Sigmoid colon (tissue), 7 donors: ENCODE measurements around the gene ZNF48. TPM values are rescaled to one million over a fixed set of nuclear protein-coding genes. Genes with fewer than 3 reads are reported as not detected.

ENCODE experiments used
- DNase-seq: peaks from one replicate; pipeline ENCODE4 v3.0.0-alpha.2; 2019
- H3K27ac ChIP-seq, 4 donors: fragments of 200-600 bp; sonication (generic); one replicate each; pipeline ENCODE4 v1.5.1; 2016 to 2019; ENCODE audit warnings: mild to moderate bottlenecking in 1 of 4
- H3K27me3 ChIP-seq, 3 donors: fragments of 200-600 bp; sonication (generic); one replicate each; pipeline ENCODE4 v1.5.1; 2019; ENCODE audit warnings: mild to moderate bottlenecking in 1 of 3
- H3K36me3 ChIP-seq, 4 donors: fragments of 200-600 bp; sonication (generic); one replicate each; pipeline ENCODE4 v1.5.1; 2016 to 2019
- H3K4me1 ChIP-seq, 4 donors: fragments of 200-600 bp; sonication (generic); one replicate each; pipeline ENCODE4 v1.5.1; 2017 to 2019
- H3K4me3 ChIP-seq, 4 donors: fragments of 200-600 bp; sonication (generic); one replicate each; pipeline ENCODE4 v1.5.1; 2017 to 2019; ENCODE audit warnings: mild to moderate bottlenecking in 2 of 4, moderate library complexity in 1 of 4
- H3K9me3 ChIP-seq, 4 donors: fragments of 200-600 bp in 3 of 4; sonication (generic) in 3 of 4; one replicate each; pipeline versions ENCODE4 v1.5.1 to v1.6.1; 2013 to 2019
- EP300 ChIP-seq, 4 donors: sonication (generic); formaldehyde crosslinking; IDR thresholded peaks; one replicate each; pipeline ENCODE4 v1.6.1; 2017; ENCODE audit warnings: antibody characterized with exemption in 4 of 4
- POLR2A ChIP-seq, 2 donors: fragments of 450-650 bp; IDR thresholded peaks; one replicate each; pipeline ENCODE4 v1.6.1; 2016; ENCODE audit warnings: antibody characterized with exemption in 2 of 2, mild to moderate bottlenecking in 2 of 2, moderate library complexity in 2 of 2
- POLR2AphosphoS5 ChIP-seq, 4 donors: sonication (generic); formaldehyde crosslinking; IDR thresholded peaks; one replicate each; pipeline ENCODE4 v1.6.1; 2017; ENCODE audit warnings: antibody characterized with exemption in 4 of 4
- whole genome bisulfite sequencing, 2 donors: extraction: QIAGEN DNeasy Blood & Tissue Kit; methylation state at CpG; one replicate each; pipeline ENCODE4 v1.1.7; 2013; 5-methylcytosine and 5-hydroxymethylcytosine counted together
- intact Hi-C: fragments of 100-400 bp; cut with DNase I; formaldehyde crosslinking; loops from one replicate; pipeline ENCODE4 v1.15.1; 2023
- polyA plus RNA-seq, 3 donors: library from polyadenylated mRNA; stranded (reverse); fragments of 200-250 nt; gene quantifications; one replicate each; pipeline ENCODE4 v1.2.3, GENCODE V29; 2013
- total RNA-seq, 4 donors: library from RNA; depleted of rRNA; stranded (reverse); fragments of >200 nt; gene quantifications; one replicate each; pipeline ENCODE4 v1.1.0, GENCODE V29; 2016
- TF ChIP-seq, protein P1 (sequence below), 4 experiments: fragments of 450-650 bp in 3 of 4; fragments of 200-600 bp in 1 of 4; IDR thresholded peaks; one replicate each; pipeline ENCODE4 v1.5.1; 2016 to 2019; ENCODE audit warnings: antibody characterized with exemption in 4 of 4, mild to moderate bottlenecking in 3 of 4, moderate library complexity in 2 of 4
- donor health status: healthy with polysubstance abuse.
- donor health status: Bipolar disorder and iron deficiency.
- donor health status: healthy.

Gene ZNF48
- total and polyA plus RNA-seq, 7 donors, result 2.4 to 12.8 (median 8.1) TPM

DNA sequence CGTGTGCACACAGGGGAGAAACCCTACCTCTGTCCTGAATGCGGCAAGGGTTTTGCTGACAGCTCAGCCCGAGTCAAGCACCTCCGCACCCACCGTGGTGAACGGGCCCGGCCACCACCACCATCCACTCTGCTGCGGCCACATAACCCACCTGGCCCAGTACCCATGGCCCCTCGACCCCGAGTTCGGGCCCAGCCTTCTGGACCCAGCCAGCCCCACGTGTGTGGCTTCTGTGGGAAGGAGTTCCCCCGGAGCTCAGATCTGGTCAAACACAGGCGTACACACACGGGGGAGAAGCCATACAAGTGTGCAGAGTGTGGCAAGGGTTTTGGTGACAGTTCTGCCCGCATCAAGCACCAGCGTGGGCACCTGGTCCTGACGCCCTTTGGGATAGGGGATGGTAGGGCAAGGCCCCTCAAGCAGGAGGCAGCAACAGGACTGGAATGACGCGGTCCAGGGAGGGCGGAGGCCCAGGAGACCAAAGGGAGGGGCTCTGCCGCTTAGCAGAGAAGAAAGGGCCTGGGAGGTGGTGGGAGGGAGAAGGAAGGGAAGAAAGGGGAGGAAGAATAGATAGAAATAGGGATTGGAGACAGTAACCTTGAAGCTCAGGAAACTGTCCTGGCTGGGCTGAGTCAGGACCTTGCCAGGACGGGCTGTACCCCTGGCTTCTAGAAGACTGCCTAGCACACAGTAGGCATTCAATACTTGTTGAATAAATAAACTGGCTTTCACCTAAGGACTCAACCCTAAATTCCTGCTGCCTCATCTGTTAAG is 3.6 kb downstream of the ZNF48 start:
- no peak for DNase-seq
- H3K27ac ChIP-seq, result peak overlapping the region; percentile 83 to 96 (median 92)
- H3K27me3 ChIP-seq, result no peaks in the 10 kb centered on the region
- peaks cover 0 to 50% (median 46%) of the 10 kb centered on the region in 4 donors for H3K4me1 ChIP-seq
- peaks cover 10 to 19% (median 12%) of the 10 kb centered on the region in 4 donors for H3K36me3 ChIP-seq
- H3K4me3 ChIP-seq, result no peak overlapping the region
- TF ChIP-seq POLR2AphosphoS5 (IDR thresholded peaks at IDR 0.05), result no peak
- TF ChIP-seq, protein P1, sequence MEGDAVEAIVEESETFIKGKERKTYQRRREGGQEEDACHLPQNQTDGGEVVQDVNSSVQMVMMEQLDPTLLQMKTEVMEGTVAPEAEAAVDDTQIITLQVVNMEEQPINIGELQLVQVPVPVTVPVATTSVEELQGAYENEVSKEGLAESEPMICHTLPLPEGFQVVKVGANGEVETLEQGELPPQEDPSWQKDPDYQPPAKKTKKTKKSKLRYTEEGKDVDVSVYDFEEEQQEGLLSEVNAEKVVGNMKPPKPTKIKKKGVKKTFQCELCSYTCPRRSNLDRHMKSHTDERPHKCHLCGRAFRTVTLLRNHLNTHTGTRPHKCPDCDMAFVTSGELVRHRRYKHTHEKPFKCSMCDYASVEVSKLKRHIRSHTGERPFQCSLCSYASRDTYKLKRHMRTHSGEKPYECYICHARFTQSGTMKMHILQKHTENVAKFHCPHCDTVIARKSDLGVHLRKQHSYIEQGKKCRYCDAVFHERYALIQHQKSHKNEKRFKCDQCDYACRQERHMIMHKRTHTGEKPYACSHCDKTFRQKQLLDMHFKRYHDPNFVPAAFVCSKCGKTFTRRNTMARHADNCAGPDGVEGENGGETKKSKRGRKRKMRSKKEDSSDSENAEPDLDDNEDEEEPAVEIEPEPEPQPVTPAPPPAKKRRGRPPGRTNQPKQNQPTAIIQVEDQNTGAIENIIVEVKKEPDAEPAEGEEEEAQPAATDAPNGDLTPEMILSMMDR (IDR thresholded peaks at IDR 0.05), result no peak
- no peak for TF ChIP-seq POLR2A (IDR thresholded peaks at IDR 0.05)
- TF ChIP-seq EP300 (IDR thresholded peaks at IDR 0.05), result no peak
- intact Hi-C loops, result no loop called here
- H3K9me3 ChIP-seq, result no peaks in the 10 kb centered on the region
- WGBS, 2 donors, result 84 to 86% methylated on average over 23 of the region's 23 CpGs

- Histone ChIP-seq H3K27ac (peak overlapping the region; percentile 83 to 96 (median 92)), H3K4me1 (peaks cover 0 to 44% (median 39%) of the 10 kb centered on the region in 4 donors), H3K27me3 (no peaks in the 10 kb centered on the region), H3K4me3 (peak overlapping the region; percentile 34 to 61 (median 60)), H3K36me3 (peaks cover 10 to 19% (median 12%) of the 10 kb centered on the region in 4 donors), H3K9me3 (no peaks in the 10 kb centered on the region)
- DNase-seq, result no peak
- no peak for TF ChIP-seq EP300 (IDR thresholded peaks at IDR 0.05)
- TF ChIP-seq POLR2AphosphoS5 (IDR thresholded peaks at IDR 0.05), result no peak
- TF ChIP-seq, protein P1 (IDR thresholded peaks at IDR 0.05), result no peak
- no peak for TF ChIP-seq POLR2A (IDR thresholded peaks at IDR 0.05)
- intact Hi-C loops, result no loop called here
- 20 to 23% methylated on average over 12 of the region's 12 CpGs for WGBS, 2 donors
These were observed 4.4 kb downstream of the ZNF48 start for GRCh38 chr16:30399435-30400186.

DNA sequence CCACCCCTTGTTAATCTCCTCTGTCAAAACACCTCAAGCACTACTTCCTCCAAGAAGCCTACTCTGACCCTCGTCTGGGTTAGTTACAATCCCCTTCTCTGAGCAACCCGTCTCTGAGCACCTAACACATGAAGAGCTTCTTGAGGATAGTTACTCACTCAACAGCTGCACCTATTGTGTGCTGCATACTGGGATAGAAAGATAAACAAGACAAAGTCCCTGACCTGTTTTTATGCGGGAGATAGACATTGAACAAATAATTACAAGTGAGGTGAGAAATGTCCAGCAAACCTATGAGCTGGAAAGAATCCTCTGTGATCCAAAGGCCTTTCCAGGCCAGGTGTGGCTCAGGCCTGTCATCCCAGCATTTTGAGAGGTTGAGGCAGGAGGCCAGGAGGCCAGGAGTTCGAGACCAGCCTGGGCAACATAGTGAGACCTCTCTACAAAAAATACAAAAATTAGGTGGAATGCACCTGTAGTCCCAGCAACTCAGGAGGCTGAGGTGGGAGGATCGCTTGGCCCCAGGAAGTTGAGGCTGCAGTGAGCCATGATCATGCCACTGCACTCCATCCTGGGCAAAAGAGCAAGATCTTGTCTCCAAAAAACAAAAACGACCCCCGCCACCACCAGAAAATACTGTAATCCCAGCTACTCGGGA is 6.7 kb downstream of the ZNF48 start:
- Histone ChIP-seq H3K4me1 (peaks cover 0 to 35% (median 30%) of the 10 kb centered on the region in 4 donors), H3K27me3 (no peaks in the 10 kb centered on the region), H3K4me3 (no peak overlapping the region), H3K36me3 (peaks cover 10 to 19% (median 12%) of the 10 kb centered on the region in 4 donors), H3K9me3 (no peaks in the 10 kb centered on the region), H3K27ac (peak overlapping the region in 3 of 4 donors; percentile 89 to 96 (median 94))
- TF ChIP-seq POLR2AphosphoS5 (IDR thresholded peaks at IDR 0.05), result no peak
- no peak for TF ChIP-seq EP300 (IDR thresholded peaks at IDR 0.05)
- TF ChIP-seq, protein P1 (IDR thresholded peaks at IDR 0.05), result no peak
- no peak for TF ChIP-seq POLR2A (IDR thresholded peaks at IDR 0.05)
- 58 to 80% methylated on average over 8 of the region's 8 CpGs for WGBS, 2 donors
- no peak for DNase-seq
- intact Hi-C loops, result no loop called here

DNA sequence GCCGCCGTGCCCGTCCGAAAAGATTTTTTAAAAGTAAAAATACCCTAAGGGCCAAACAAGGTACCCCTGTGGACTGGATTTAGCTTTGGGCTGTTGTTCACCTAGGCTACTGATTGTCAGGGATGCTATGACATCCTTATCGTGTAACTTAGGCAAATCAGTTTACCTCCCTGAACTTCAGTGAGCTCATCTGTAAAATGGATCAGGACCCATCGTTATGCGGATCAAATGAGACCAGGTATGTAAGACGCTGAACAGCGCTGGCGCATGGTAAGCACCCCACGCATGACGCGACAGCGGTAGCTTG is 11.5 kb downstream of the ZNF48 start:
- Histone ChIP-seq H3K27ac (peak overlapping the region; percentile 81 to 97 (median 90)), H3K4me1 (peaks cover 0 to 29% (median 26%) of the 10 kb centered on the region in 4 donors), H3K9me3 (no peaks in the 10 kb centered on the region), H3K36me3 (peaks cover 0 to 6% (median 0%) of the 10 kb centered on the region in 4 donors), H3K27me3 (no peaks in the 10 kb centered on the region), H3K4me3 (peak overlapping the region; percentile 57 to 88 (median 65))
- DNase-seq, result no peak
- intact Hi-C loops, result loop anchor here (2.0 to 5.0 kb wide), 4 partner anchors 34 to 314 kb away; partner anchors contain the start of genes MYL11, TBC1D10B and TBX6
- WGBS, 2 donors, result 16 to 19% methylated on average over 14 of the region's 14 CpGs
- TF ChIP-seq POLR2A (IDR thresholded peaks at IDR 0.05) (no peak), EP300 (IDR thresholded peaks at IDR 0.05) (no peak), POLR2AphosphoS5 (IDR thresholded peaks at IDR 0.05) (no peak)
- TF ChIP-seq, protein P1 (IDR thresholded peaks at IDR 0.05), result no peak
